ENCODE results near the gene DDR2. TPM values are rescaled to one million over a fixed set of nuclear protein-coding genes. Genes with fewer than 3 reads are reported as not detected.
"Not testable (repeated sequence)": the region's sequence is repeated elsewhere in the genome, so short reads cannot be mapped to it uniquely, and the experiment has no call there.

Gene DDR2
- total RNA-seq, 1 experiment from 2014 or later, result 0.52 TPM

DNA sequence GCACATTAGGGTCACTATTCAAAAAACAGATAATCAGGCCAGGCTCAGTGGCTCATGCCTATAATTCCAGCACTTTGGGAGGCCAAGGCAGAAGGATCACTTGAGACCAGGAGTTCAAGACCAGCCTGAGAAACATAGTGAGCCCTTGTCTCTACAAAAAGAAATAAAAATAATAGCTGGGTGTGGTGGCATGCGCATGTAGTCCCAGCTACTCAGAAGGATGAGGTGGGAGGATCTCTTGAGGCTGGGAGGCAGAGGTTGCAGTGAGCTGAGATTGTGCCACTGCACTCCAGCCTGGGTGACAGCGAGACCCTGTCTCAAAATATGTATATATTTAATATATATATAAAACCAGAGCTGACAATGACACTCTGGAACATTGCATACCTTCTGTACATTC, 180.1 kb downstream of the DDR2 start:
- not testable (repeated sequence) for H3K27ac ChIP-seq (ENCODE audit: insufficient read length, low read depth, low read length); H3K18ac ChIP-seq (ENCODE audit: insufficient read length, low read depth, low read length); DNase-seq; H3K4me1 Mint-ChIP-seq; H2BK5ac ChIP-seq (ENCODE audit: insufficient read length, low read length); H2BK20ac ChIP-seq (ENCODE audit: low read depth, low read length, poor library complexity, severe bottlenecking); H2AK5ac ChIP-seq (ENCODE audit: insufficient read length, low read length); H3K4me2 ChIP-seq (ENCODE audit: insufficient read depth, insufficient read length, low read length); H2BK120ac ChIP-seq (ENCODE audit: low read depth, low read length, poor library complexity, severe bottlenecking); H3K9me3 Mint-ChIP-seq; H3K79me2 ChIP-seq (ENCODE audit: insufficient read depth, low read length); H2AFZ ChIP-seq (ENCODE audit: low read length); H3K79me1 ChIP-seq (ENCODE audit: insufficient read depth, low read depth, low read length, poor library complexity, severe bottlenecking); H4K8ac ChIP-seq (replicated peaks; ENCODE audit: insufficient read length, low read depth, low read length); H3T11ph ChIP-seq (ENCODE audit: low read length); H4K5ac ChIP-seq (ENCODE audit: insufficient read length, low read depth, low read length); H3K23me2 ChIP-seq (ENCODE audit: insufficient read length, low read depth, low read length, poor library complexity, severe bottlenecking); H3K14ac ChIP-seq (ENCODE audit: insufficient read depth, low read length); H3K56ac ChIP-seq (ENCODE audit: insufficient read length, low read depth, low read length); H4K91ac ChIP-seq (ENCODE audit: insufficient read length, low read depth, low read length); H3K4me1 ChIP-seq (ENCODE audit: insufficient read depth, low read length); H3K27me3 ChIP-seq (ENCODE audit: insufficient read depth, low read length); H3K9me3 ChIP-seq (ENCODE audit: control insufficient read depth, low read depth, low read length); H3K27me3 Mint-ChIP-seq (ENCODE audit: low read depth); H3K4ac ChIP-seq (ENCODE audit: low read depth, low read length); H3K27ac Mint-ChIP-seq; H2BK12ac ChIP-seq (ENCODE audit: insufficient read length, low read depth, low read length); H4K20me1 ChIP-seq (ENCODE audit: control insufficient read depth, insufficient read depth, insufficient read length); H3K4me3 Mint-ChIP-seq; H2BK15ac ChIP-seq (ENCODE audit: low read depth, low read length); H3K9ac ChIP-seq (ENCODE audit: extremely low read depth, insufficient read length, low read length); H3K23ac ChIP-seq (ENCODE audit: insufficient read length, low read depth, low read length)
- H3K36me3 Mint-ChIP-seq (ENCODE audit: insufficient read depth in 1 of 3, low read depth in 3 of 3), result peaks cover 12 to 21% (median 12%) of the 10 kb centered on the region in 3 experiments; a peak in 6 of 7 replicates
- WGBS (ENCODE audit: extremely low coverage, insufficient read length, low lambda C conversion rate), result no CpG with 5 or more reads among the region's 2 CpGs

- not testable (repeated sequence) for H3K27me3 ChIP-seq (ENCODE audit: insufficient read depth, low read length); H3K9me3 ChIP-seq (ENCODE audit: control insufficient read depth, low read depth, low read length); H3K79me2 ChIP-seq (ENCODE audit: insufficient read depth, low read length); H2AK5ac ChIP-seq (ENCODE audit: insufficient read length, low read length); H3K27ac ChIP-seq (ENCODE audit: insufficient read length, low read depth, low read length); H3K18ac ChIP-seq (ENCODE audit: insufficient read length, low read depth, low read length); H2BK120ac ChIP-seq (ENCODE audit: low read depth, low read length, poor library complexity, severe bottlenecking); H3T11ph ChIP-seq (ENCODE audit: low read length); H2BK20ac ChIP-seq (ENCODE audit: low read depth, low read length, poor library complexity, severe bottlenecking); H4K8ac ChIP-seq (replicated peaks; ENCODE audit: insufficient read length, low read depth, low read length); H2BK5ac ChIP-seq (ENCODE audit: insufficient read length, low read length); H2BK12ac ChIP-seq (ENCODE audit: insufficient read length, low read depth, low read length); H3K4me1 ChIP-seq (ENCODE audit: insufficient read depth, low read length); H3K56ac ChIP-seq (ENCODE audit: insufficient read length, low read depth, low read length); H2BK15ac ChIP-seq (ENCODE audit: low read depth, low read length); H3K9ac ChIP-seq (ENCODE audit: extremely low read depth, insufficient read length, low read length); H3K79me1 ChIP-seq (ENCODE audit: insufficient read depth, low read depth, low read length, poor library complexity, severe bottlenecking); H2AFZ ChIP-seq (ENCODE audit: low read length); H3K36me3 Mint-ChIP-seq (ENCODE audit: insufficient read depth in 1 of 3, low read depth in 3 of 3); H3K9me3 Mint-ChIP-seq; H3K27ac Mint-ChIP-seq; H3K23me2 ChIP-seq (ENCODE audit: insufficient read length, low read depth, low read length, poor library complexity, severe bottlenecking); H4K5ac ChIP-seq (ENCODE audit: insufficient read length, low read depth, low read length); H4K20me1 ChIP-seq (ENCODE audit: control insufficient read depth, insufficient read depth, insufficient read length); H3K4ac ChIP-seq (ENCODE audit: low read depth, low read length); H3K14ac ChIP-seq (ENCODE audit: insufficient read depth, low read length); H3K4me3 Mint-ChIP-seq; H4K91ac ChIP-seq (ENCODE audit: insufficient read length, low read depth, low read length); H3K23ac ChIP-seq (ENCODE audit: insufficient read length, low read depth, low read length); H3K4me2 ChIP-seq (ENCODE audit: insufficient read depth, insufficient read length, low read length); DNase-seq; H3K27me3 Mint-ChIP-seq (ENCODE audit: low read depth)
- peaks cover 15 to 18% of the 10 kb centered on the region in 2 experiments for H3K4me1 Mint-ChIP-seq
- WGBS (ENCODE audit: extremely low coverage, insufficient read length, low lambda C conversion rate), result no CpG with 5 or more reads among the region's 2 CpGs
These were observed 185.9 kb downstream of the DDR2 start for GRCh38 chr1:162818136-162818535.
